ENCODE data around the gene THRAP3. TPM values are rescaled to one million over a fixed set of nuclear protein-coding genes. Genes with fewer than 3 reads are reported as not detected.
A peak's percentile ranks its signal among the peaks of the same experiment; 100 is the strongest.

The THRAP3 gene
- total and polyA plus RNA-seq, 9 of the 15 experiments (the other 6 are each of a cell fraction or from before 2014, with no cell fraction given), result 66.2 to 135 (median 113) TPM

- TF ChIP-seq MLLT1 (IDR thresholded peaks at IDR 0.05), result peak in 1 of 2 experiments; percentile 37; a peak in 1 of 4 replicates
- TF ChIP-seq VEZF1 (CRISPR knock-in tag; IDR thresholded peaks at IDR 0.05), result peak; percentile 53
- no peak for TF ChIP-seq ZBTB7A (IDR thresholded peaks at IDR 0.05; ENCODE audit: borderline replicate concordance, control insufficient read depth, low read depth, low read length)
- TF ChIP-seq TRIM24 (IDR thresholded peaks at IDR 0.05), result peak in 1 of 2 experiments; percentile 31; a peak in 1 of 4 replicates
- 0 out of 2 replicates have a peak, but pooled peaks have one; percentile 71 for TF ChIP-seq TRIM25 (IDR thresholded peaks at IDR 0.05; ENCODE audit: borderline replicate concordance)
- 0 out of 2 replicates have a peak, but pooled peaks have one; percentile 55 for TF ChIP-seq THRB (CRISPR knock-in tag; conservative IDR thresholded peaks at IDR 0.05)
- no peak for TF ChIP-seq HOMEZ (CRISPR knock-in tag; IDR thresholded peaks at IDR 0.05)
These were observed 106.7 kb downstream of the THRAP3 start (continued) for GRCh38 chr1:36330940-36331339.

All from K562 (cell line).